H9 (cell line): Measurements from ENCODE around the gene ZNF92. TPM values are rescaled to one million over a fixed set of nuclear protein-coding genes. Genes with fewer than 3 reads are reported as not detected.

Experiments
- DNase-seq: peaks from one replicate; pipeline ENCODE4 v3.0.0-alpha.2; 2017
- H2AFZ ChIP-seq: one replicate; pipeline ENCODE4 v1.6.1; 2013; ENCODE audit warnings: mild to moderate bottlenecking, low read length, control low read depth, moderate library complexity
- H2AK5ac ChIP-seq: 2 replicates; pipeline ENCODE4 v1.6.1; 2013; ENCODE audit warnings: low read length, control low read depth, mixed read lengths; ENCODE audit not compliant: insufficient read length
- H2BK120ac ChIP-seq: one replicate; pipeline ENCODE4 v1.6.1; 2013; ENCODE audit warnings: low read depth, mild to moderate bottlenecking, low read length, control low read depth, inconsistent platforms; ENCODE audit not compliant: poor library complexity, severe bottlenecking
- H2BK12ac ChIP-seq: 2 replicates; pipeline ENCODE4 v1.6.1; 2013; ENCODE audit warnings: low read length, control low read depth, mixed read lengths, low read depth; ENCODE audit not compliant: insufficient read length
- H2BK15ac ChIP-seq: 2 replicates; pipeline ENCODE4 v1.6.1; 2013; ENCODE audit warnings: low read depth, low read length, control low read depth
- H2BK20ac ChIP-seq: one replicate; pipeline ENCODE4 v1.6.1; 2013; ENCODE audit warnings: low read depth, mild to moderate bottlenecking, low read length, control low read depth, inconsistent platforms; ENCODE audit not compliant: poor library complexity, severe bottlenecking
- H2BK5ac ChIP-seq: 2 replicates; pipeline ENCODE4 v1.6.1; 2013; ENCODE audit warnings: low read length, control low read depth, mixed read lengths; ENCODE audit not compliant: insufficient read length
- H3K14ac ChIP-seq: 2 replicates; pipeline ENCODE4 v1.6.1; 2013; ENCODE audit warnings: low read length, control low read depth; ENCODE audit not compliant: insufficient read depth
- H3K18ac ChIP-seq: 2 replicates; pipeline ENCODE4 v1.6.1; 2013; ENCODE audit warnings: low read depth, mild to moderate bottlenecking, mixed read lengths, low read length, control low read depth; ENCODE audit not compliant: insufficient read length
- H3K23ac ChIP-seq: 2 replicates; pipeline ENCODE4 v1.6.1; 2013; ENCODE audit warnings: low read length, control low read depth, mixed read lengths, low read depth; ENCODE audit not compliant: insufficient read length
- H3K23me2 ChIP-seq: 2 replicates; pipeline ENCODE4 v1.6.1; 2013; ENCODE audit warnings: low read depth, mild to moderate bottlenecking, mixed read lengths, low read length, control low read depth; ENCODE audit not compliant: insufficient read length, poor library complexity, severe bottlenecking
- H3K27ac ChIP-seq: 2 replicates; pipeline ENCODE4 v1.5.1; 2013; ENCODE audit warnings: low read length, control low read depth, mixed read lengths, low read depth; ENCODE audit not compliant: insufficient read length
- H3K27me3 ChIP-seq: 2 replicates; pipeline ENCODE4 v1.6.1; 2013; ENCODE audit warnings: low read length, control low read depth, inconsistent platforms; ENCODE audit not compliant: insufficient read depth
- H3K4ac ChIP-seq: 2 replicates; pipeline ENCODE4 v1.6.1; 2013; ENCODE audit warnings: low read depth, mild to moderate bottlenecking, control low read depth, inconsistent platforms, low read length, moderate library complexity
- H3K4me1 ChIP-seq: 2 replicates; pipeline ENCODE4 v1.6.1; 2013; ENCODE audit warnings: low read length, control low read depth, inconsistent platforms; ENCODE audit not compliant: insufficient read depth
- H3K4me2 ChIP-seq: 2 replicates; pipeline ENCODE4 v1.6.1; 2013; ENCODE audit warnings: low read length, control low read depth, mixed read lengths; ENCODE audit not compliant: insufficient read length, insufficient read depth
- H3K56ac ChIP-seq: 2 replicates; pipeline ENCODE4 v1.6.1; 2013; ENCODE audit warnings: low read depth, mild to moderate bottlenecking, mixed read lengths, low read length, control low read depth; ENCODE audit not compliant: insufficient read length
- H3K79me1 ChIP-seq: 2 replicates; pipeline ENCODE4 v1.6.1; 2013; ENCODE audit warnings: low read depth, mild to moderate bottlenecking, moderate library complexity, low read length, control low read depth, inconsistent platforms; ENCODE audit not compliant: insufficient read depth, poor library complexity, severe bottlenecking
- H3K79me2 ChIP-seq: 2 replicates; pipeline ENCODE4 v1.6.1; 2013; ENCODE audit warnings: low read length, control low read depth, inconsistent platforms; ENCODE audit not compliant: insufficient read depth
- H3K9ac ChIP-seq: 2 replicates; pipeline ENCODE4 v1.6.1; 2013; ENCODE audit warnings: low read length, control low read depth, mixed read lengths; ENCODE audit not compliant: insufficient read length; ENCODE audit errors: extremely low read depth
- H3K9me3 ChIP-seq: one replicate; pipeline ENCODE4 v1.6.1; 2013; ENCODE audit warnings: low read depth, low read length, inconsistent platforms; ENCODE audit not compliant: control insufficient read depth
- H3T11ph ChIP-seq: one replicate; pipeline ENCODE4 v1.6.1; 2013; ENCODE audit warnings: mild to moderate bottlenecking, low read length, control low read depth, inconsistent platforms
- H4K20me1 ChIP-seq: one replicate; pipeline ENCODE4 v1.6.1; 2013; ENCODE audit not compliant: control insufficient read depth, insufficient read length, insufficient read depth
- H4K5ac ChIP-seq: 2 replicates; pipeline ENCODE4 v1.6.1; 2013; ENCODE audit warnings: low read depth, mild to moderate bottlenecking, mixed read lengths, low read length, control low read depth; ENCODE audit not compliant: insufficient read length
- H4K8ac ChIP-seq: replicated peaks from 2 replicates; pipeline ENCODE4 v1.6.1; 2013; ENCODE audit warnings: low read length, control low read depth, mixed read lengths, low read depth; ENCODE audit not compliant: insufficient read length
- H4K91ac ChIP-seq: 2 replicates; pipeline ENCODE4 v1.6.1; 2013; ENCODE audit warnings: low read depth, mild to moderate bottlenecking, moderate library complexity, mixed read lengths, low read length, control low read depth; ENCODE audit not compliant: insufficient read length
- H3K27ac Mint-ChIP-seq, 3 experiments: 2 replicates in 2 of 3; 3 replicates in 1 of 3; pipeline ENCODE4 v1.8.0; 2020 to 2021; ENCODE audit warnings: mixed read lengths in 3 of 3, mild to moderate bottlenecking in 1 of 3, moderate library complexity in 1 of 3
- H3K27me3 Mint-ChIP-seq: 2 replicates; pipeline ENCODE4 v1.8.0; 2021; ENCODE audit warnings: low read depth, mild to moderate bottlenecking, moderate library complexity, mixed read lengths
- H3K36me3 Mint-ChIP-seq, 3 experiments: 2 replicates in 2 of 3; 3 replicates in 1 of 3; pipeline ENCODE4 v1.8.0; 2020 to 2021; ENCODE audit warnings: low read depth in 3 of 3, mixed read lengths in 3 of 3; ENCODE audit not compliant: insufficient read depth in 1 of 3
- H3K4me1 Mint-ChIP-seq, 2 experiments: 2 replicates each; pipeline ENCODE4 v1.8.0; 2020; ENCODE audit warnings: mixed read lengths in 2 of 2
- H3K4me3 Mint-ChIP-seq, 2 experiments: 2 replicates in 1 of 2; 3 replicates in 1 of 2; pipeline ENCODE4 v1.8.0; 2020 to 2021; ENCODE audit warnings: mild to moderate bottlenecking in 2 of 2, mixed read lengths in 2 of 2, moderate library complexity in 1 of 2
- H3K9me3 Mint-ChIP-seq, 2 experiments: 2 replicates in 1 of 2; 3 replicates in 1 of 2; pipeline ENCODE4 v1.8.0; 2020; ENCODE audit warnings: mild to moderate bottlenecking in 2 of 2, mixed read lengths in 2 of 2, moderate library complexity in 1 of 2
- CTCF ChIP-seq: fragments of 200-600 bp; sonication (generic); conservative IDR thresholded peaks from 3 replicates; pipeline ENCODE4 v1.8.0; 2021; ENCODE audit warnings: antibody characterized with exemption, mild to moderate bottlenecking
- WGBS: extraction: QIAGEN DNeasy Blood & Tissue Kit; methylation state at CpG from one replicate; pipeline ENCODE4 v1.1.7; 2013; ENCODE audit warnings: missing lambda C conversion rate, low lambda C conversion rate, mixed read lengths; ENCODE audit not compliant: insufficient read length; ENCODE audit errors: extremely low coverage; 5-methylcytosine and 5-hydroxymethylcytosine counted together
- total RNA-seq: library from RNA; stranded (reverse); gene quantifications from 2 replicates; pipeline ENCODE4 v1.2.1, GENCODE V29; 2021

ZNF92 gene
- total RNA-seq, 1 experiment from 2014 or later, result 32.4 TPM

GRCh38 chr7:65369843-65370242 lies 3.8 kb upstream of the ZNF92 start:
- no peak overlapping the region for H3K18ac ChIP-seq
- H3K9ac ChIP-seq, result no peak overlapping the region
- no peaks in the 10 kb centered on the region for H3K27me3 ChIP-seq
- H4K91ac ChIP-seq, result no peak overlapping the region
- WGBS, result no CpG with 5 or more reads among the region's 3 CpGs
- H2BK15ac ChIP-seq, result no peak overlapping the region
- no peaks in the 10 kb centered on the region for H4K20me1 ChIP-seq
- DNase-seq, result no peak
- no peak overlapping the region for H3K4ac ChIP-seq
- H3K14ac ChIP-seq, result no peak overlapping the region
- H2BK5ac ChIP-seq, result no peak overlapping the region
- H2BK120ac ChIP-seq, result no peak overlapping the region
- no peaks in the 10 kb centered on the region for H3K4me1 ChIP-seq
- no peak overlapping the region for H3K56ac ChIP-seq
- H3T11ph ChIP-seq, result no peak overlapping the region
- Mint-ChIP-seq H3K4me3 (no peak overlapping the region), H3K36me3 (peaks cover 0 to under 1% (median 0%) of the 10 kb centered on the region in 3 experiments; a peak in 1 of 7 replicates), H3K4me1 (peaks cover 3 to 8% of the 10 kb centered on the region in 2 experiments), H3K27ac (no peak overlapping the region), H3K27me3 (no peaks in the 10 kb centered on the region), H3K9me3 (no peaks in the 10 kb centered on the region)
- no peak overlapping the region for H3K23ac ChIP-seq
- no peak overlapping the region for H2BK12ac ChIP-seq
- H2AK5ac ChIP-seq, result no peak overlapping the region
- TF ChIP-seq CTCF, result no peak
- peaks cover 4% of the 10 kb centered on the region; the same call in 1 of the 2 replicates for H3K79me2 ChIP-seq
- no peak overlapping the region for H3K4me2 ChIP-seq
- peaks cover 2% of the 10 kb centered on the region for H3K79me1 ChIP-seq
- H3K23me2 ChIP-seq, result no peaks in the 10 kb centered on the region
- H3K27ac ChIP-seq, result no peak overlapping the region
- no peak overlapping the region for H2AFZ ChIP-seq
- no peak overlapping the region for H4K5ac ChIP-seq
- H3K9me3 ChIP-seq, result no peaks in the 10 kb centered on the region
- H2BK20ac ChIP-seq, result no peak overlapping the region
- no peak overlapping the region for H4K8ac ChIP-seq
